ENCODE results near the gene PRRT1B.

The PRRT1B gene

DNA sequence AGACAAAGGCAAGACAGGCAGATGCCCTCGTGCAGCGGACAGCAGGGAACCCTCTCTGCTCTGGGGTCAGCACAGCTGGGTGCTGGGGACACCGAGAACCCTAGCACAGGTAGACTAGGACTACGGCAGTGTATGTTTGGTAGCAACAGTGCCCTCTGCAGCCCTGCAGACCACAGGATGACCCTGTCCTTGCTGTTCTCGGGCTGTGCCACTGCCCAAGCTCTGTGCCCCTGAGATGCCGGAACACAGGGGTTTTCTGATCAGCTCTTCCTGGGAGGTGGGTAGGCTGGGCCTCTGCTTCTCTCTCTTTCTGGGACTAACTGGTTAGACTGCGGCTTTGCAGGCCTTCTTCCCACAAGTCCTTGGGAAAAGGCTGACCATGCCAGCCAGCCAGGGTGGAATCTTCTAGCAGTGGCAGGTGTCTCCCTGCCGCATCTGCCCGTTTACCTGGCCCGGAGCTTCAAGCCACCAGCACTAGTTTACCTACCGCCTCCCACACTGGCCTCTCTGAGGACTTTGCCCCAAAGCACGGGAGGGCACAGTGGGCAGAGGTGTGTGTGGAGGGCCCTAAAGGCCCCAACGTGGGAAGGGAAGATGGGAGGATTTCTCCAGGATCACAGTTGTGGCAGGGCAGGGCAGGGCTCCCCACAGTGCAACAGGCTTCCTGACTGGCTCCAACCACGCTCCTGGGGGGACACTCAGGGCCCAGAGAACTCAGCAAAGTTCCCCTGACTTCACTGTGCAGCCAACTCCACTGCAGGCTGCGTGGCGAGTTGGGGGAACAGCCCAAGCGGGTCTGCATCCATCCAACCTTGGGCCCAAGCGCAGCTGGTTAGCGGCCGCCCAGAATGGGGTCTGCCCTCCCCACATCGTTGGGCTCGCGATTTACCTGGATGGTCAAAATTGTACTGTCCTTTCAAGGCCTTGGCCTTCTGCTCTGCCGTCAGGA, 15.5 kb upstream of the PRRT1B start:
- H3K9me3 ChIP-seq (ENCODE audit: control insufficient read depth in 5 of 5, low read length in 5 of 5) = no peaks in the 10 kb centered on the region
- no peaks in the 10 kb centered on the region for H3K27me3 ChIP-seq (ENCODE audit: control insufficient read depth in 5 of 5, insufficient read depth in 4 of 5, low read length in 5 of 5)
- peak overlapping the region; percentile 56 to 92 (median 90) for H3K9ac ChIP-seq (ENCODE audit: low read length in 5 of 5)
- no peak overlapping the region for H3K27ac ChIP-seq (ENCODE audit: low read depth, low read length)
- peaks cover 2 to 20% (median 17%) of the 10 kb centered on the region in 5 donors for H3K4me1 ChIP-seq (ENCODE audit: control insufficient read depth in 5 of 5, insufficient read depth in 5 of 5, low read length in 5 of 5)
- peak overlapping the region; percentile 75 to 86 (median 83) for H3K4me3 ChIP-seq (ENCODE audit: low read depth in 1 of 5, low read length in 5 of 5)
- peaks cover 0 to 51% (median 42%) of the 10 kb centered on the region in 5 donors for H3K36me3 ChIP-seq (ENCODE audit: control insufficient read depth in 5 of 5, insufficient read depth in 5 of 5, low read length in 5 of 5)

DNA sequence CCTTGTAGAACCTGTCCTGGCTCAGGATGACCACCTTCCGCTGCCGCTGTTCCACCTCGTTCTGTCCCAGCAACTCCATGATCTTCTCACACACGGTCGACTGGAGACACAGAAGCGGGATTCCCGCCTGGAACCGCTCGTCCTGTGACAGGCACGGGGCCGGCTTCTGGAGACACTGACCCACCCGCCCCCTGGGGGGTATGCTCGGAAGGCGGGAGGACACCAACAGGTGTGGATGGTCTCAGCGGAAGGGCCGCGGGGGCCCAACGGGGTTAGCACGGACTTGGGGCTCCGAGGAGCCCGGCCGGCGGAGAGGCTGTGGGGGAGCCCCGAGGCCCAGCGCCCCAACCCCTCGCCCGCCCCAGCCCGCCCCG, 14.8 kb upstream of the PRRT1B start:
- Histone ChIP-seq H3K27me3 (ENCODE audit: control insufficient read depth in 5 of 5, insufficient read depth in 4 of 5, low read length in 5 of 5) (no peaks in the 10 kb centered on the region), H3K9me3 (ENCODE audit: control insufficient read depth in 5 of 5, low read length in 5 of 5) (no peaks in the 10 kb centered on the region), H3K4me3 (ENCODE audit: low read depth in 1 of 5, low read length in 5 of 5) (peak overlapping the region; percentile 75 to 86 (median 83)), H3K36me3 (ENCODE audit: control insufficient read depth in 5 of 5, insufficient read depth in 5 of 5, low read length in 5 of 5) (peaks cover 0 to 45% (median 36%) of the 10 kb centered on the region in 5 donors), H3K9ac (ENCODE audit: low read length in 5 of 5) (peak overlapping the region; percentile 56 to 92 (median 90)), H3K27ac (ENCODE audit: low read depth, low read length) (no peak overlapping the region), H3K4me1 (ENCODE audit: control insufficient read depth in 5 of 5, insufficient read depth in 5 of 5, low read length in 5 of 5) (peaks cover 2 to 20% (median 17%) of the 10 kb centered on the region in 5 donors)

DNA sequence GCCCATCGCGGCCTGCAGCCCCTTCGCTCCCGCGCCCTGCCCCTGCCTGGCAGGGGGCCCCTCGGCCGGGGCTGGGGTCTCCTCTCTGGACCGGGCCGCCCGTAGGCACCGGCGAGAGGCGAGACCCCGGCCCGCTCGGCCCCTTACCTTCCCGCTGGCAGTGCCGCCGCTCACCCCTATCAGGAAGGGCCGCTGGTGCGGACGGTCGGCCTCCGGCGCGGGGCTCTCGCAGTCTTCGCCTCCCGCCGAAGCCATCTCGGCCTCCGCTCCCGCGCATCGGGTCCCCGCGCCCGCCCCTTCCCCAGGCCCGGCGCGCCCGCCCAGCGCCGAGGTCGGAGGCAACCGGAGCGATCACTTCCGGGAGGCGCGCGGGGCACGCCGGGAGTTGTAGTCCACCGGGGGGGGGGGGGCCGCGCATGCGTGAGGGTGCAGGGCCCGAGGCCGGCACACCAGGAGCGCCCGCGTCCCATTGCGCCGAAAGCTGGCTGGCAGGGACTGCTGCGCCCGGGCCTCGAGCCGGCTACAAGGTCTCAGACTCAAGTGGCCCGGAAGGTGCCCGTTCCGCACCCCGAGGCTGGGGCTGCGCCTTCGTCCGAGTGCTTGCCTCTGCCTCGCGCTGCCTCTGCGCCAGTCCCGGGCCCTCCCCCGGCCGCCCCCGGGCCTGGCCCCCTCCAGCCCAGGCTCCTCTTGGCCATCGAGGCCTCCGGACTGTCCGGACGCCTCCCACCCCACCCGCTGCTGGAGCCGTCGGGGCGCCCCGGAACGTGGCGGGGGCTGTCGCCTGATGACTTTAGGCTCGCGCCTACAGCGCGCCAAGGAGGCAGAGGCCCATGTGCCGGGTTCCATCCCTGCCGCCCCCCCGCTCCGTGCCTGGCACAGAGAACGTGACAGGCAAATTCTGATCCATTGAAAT, 14.1 kb upstream of the PRRT1B start, which contains the start of gene UCK1:
Gene UCK1 (minus strand): TSS at position 344 of the 913 bp plus-strand sequence. CDS start 89 bp downstream, at position 255.
- no peaks in the 10 kb centered on the region for H3K9me3 ChIP-seq (ENCODE audit: control insufficient read depth in 5 of 5, low read length in 5 of 5)
- H3K4me1 ChIP-seq (ENCODE audit: control insufficient read depth in 5 of 5, insufficient read depth in 5 of 5, low read length in 5 of 5) = peaks cover 2 to 20% (median 17%) of the 10 kb centered on the region in 5 donors
- peak within 1 kb of the TSS; percentile 56 to 92 (median 90) for H3K9ac ChIP-seq (ENCODE audit: low read length in 5 of 5)
- H3K4me3 ChIP-seq (ENCODE audit: low read depth in 1 of 5, low read length in 5 of 5) = peak within 1 kb of the TSS; percentile 75 to 86 (median 83)
- no peak within 1 kb of the TSS for H3K27ac ChIP-seq (ENCODE audit: low read depth, low read length)
- H3K36me3 ChIP-seq (ENCODE audit: control insufficient read depth in 5 of 5, insufficient read depth in 5 of 5, low read length in 5 of 5) = peaks cover 0 to 38% (median 29%) of the 10 kb centered on the region in 5 donors
- H3K27me3 ChIP-seq (ENCODE audit: control insufficient read depth in 5 of 5, insufficient read depth in 4 of 5, low read length in 5 of 5) = no peaks in the 10 kb centered on the region

GRCh38 chr9:131534721-131535237, 10.5 kb upstream of the PRRT1B start:
- Histone ChIP-seq H3K9ac (ENCODE audit: low read length in 5 of 5) (no peak overlapping the region), H3K9me3 (ENCODE audit: control insufficient read depth in 5 of 5, low read length in 5 of 5) (no peaks in the 10 kb centered on the region), H3K27ac (ENCODE audit: low read depth, low read length) (no peak overlapping the region), H3K4me3 (ENCODE audit: low read depth in 1 of 5, low read length in 5 of 5) (no peak overlapping the region), H3K36me3 (ENCODE audit: control insufficient read depth in 5 of 5, insufficient read depth in 5 of 5, low read length in 5 of 5) (peaks cover 0 to 2% (median 0%) of the 10 kb centered on the region in 5 donors), H3K4me1 (ENCODE audit: control insufficient read depth in 5 of 5, insufficient read depth in 5 of 5, low read length in 5 of 5) (peaks cover under 1 to 15% (median 14%) of the 10 kb centered on the region in 5 donors), H3K27me3 (ENCODE audit: control insufficient read depth in 5 of 5, insufficient read depth in 4 of 5, low read length in 5 of 5) (no peaks in the 10 kb centered on the region)

GRCh38 chr9:131537946-131538345, 7.4 kb upstream of the PRRT1B start:
- H3K9me3 ChIP-seq (ENCODE audit: control insufficient read depth in 5 of 5, low read length in 5 of 5) = peaks cover 0 to 6% (median 0%) of the 10 kb centered on the region in 5 donors
- H3K4me1 ChIP-seq (ENCODE audit: control insufficient read depth in 5 of 5, insufficient read depth in 5 of 5, low read length in 5 of 5) = no peaks in the 10 kb centered on the region
- H3K27me3 ChIP-seq (ENCODE audit: control insufficient read depth in 5 of 5, insufficient read depth in 4 of 5, low read length in 5 of 5) = no peaks in the 10 kb centered on the region
- H3K9ac ChIP-seq (ENCODE audit: low read length in 5 of 5) = no peak overlapping the region
- no peak overlapping the region for H3K27ac ChIP-seq (ENCODE audit: low read depth, low read length)
- H3K36me3 ChIP-seq (ENCODE audit: control insufficient read depth in 5 of 5, insufficient read depth in 5 of 5, low read length in 5 of 5) = no peaks in the 10 kb centered on the region
- H3K4me3 ChIP-seq (ENCODE audit: low read depth in 1 of 5, low read length in 5 of 5) = no peak overlapping the region

DNA sequence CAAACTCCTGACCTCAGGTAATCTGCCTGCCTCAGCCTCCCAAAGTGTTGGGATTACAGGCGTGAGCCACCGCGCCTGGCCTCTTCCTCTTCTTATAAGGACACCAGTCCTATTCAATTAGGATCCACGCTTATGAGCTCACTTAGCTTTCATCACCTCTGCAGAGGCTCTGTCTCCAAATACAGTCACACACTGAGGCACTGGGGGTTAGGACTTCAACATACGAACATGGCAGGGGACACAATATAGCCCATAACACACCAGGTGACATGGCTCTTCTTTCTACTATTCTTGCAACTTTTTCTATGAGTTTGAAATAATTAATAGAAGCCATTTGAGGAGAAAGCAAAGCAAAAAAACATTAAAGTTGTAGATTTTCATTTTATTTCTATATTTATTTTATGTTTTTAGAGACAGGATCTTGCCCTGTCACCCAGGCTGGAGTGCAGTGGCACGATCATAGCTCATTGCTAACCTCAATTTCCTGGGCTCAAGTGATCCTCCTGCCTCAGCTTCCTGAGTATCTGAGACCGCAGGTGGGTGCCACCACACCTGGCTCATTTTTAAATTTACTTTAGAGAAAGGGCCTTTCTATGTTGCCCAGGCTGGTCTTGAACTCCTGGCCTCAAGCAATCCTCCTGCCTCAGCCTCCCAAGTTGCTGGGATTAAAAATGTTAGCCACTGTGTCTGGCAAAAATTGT, 6.0 kb upstream of the PRRT1B start:
- peaks cover 0 to 17% (median 13%) of the 10 kb centered on the region in 5 donors for H3K9me3 ChIP-seq (ENCODE audit: control insufficient read depth in 5 of 5, low read length in 5 of 5)
- H3K27me3 ChIP-seq (ENCODE audit: control insufficient read depth in 5 of 5, insufficient read depth in 4 of 5, low read length in 5 of 5) = peaks cover 0 to 4% (median 0%) of the 10 kb centered on the region in 5 donors
- no peaks in the 10 kb centered on the region for H3K36me3 ChIP-seq (ENCODE audit: control insufficient read depth in 5 of 5, insufficient read depth in 5 of 5, low read length in 5 of 5)
- no peak overlapping the region for H3K9ac ChIP-seq (ENCODE audit: low read length in 5 of 5)
- H3K27ac ChIP-seq (ENCODE audit: low read depth, low read length) = no peak overlapping the region
- no peaks in the 10 kb centered on the region for H3K4me1 ChIP-seq (ENCODE audit: control insufficient read depth in 5 of 5, insufficient read depth in 5 of 5, low read length in 5 of 5)
- no peak overlapping the region for H3K4me3 ChIP-seq (ENCODE audit: low read depth in 1 of 5, low read length in 5 of 5)

GRCh38 chr9:131543141-131543540, 2.2 kb upstream of the PRRT1B start:
- Histone ChIP-seq H3K36me3 (ENCODE audit: control insufficient read depth in 5 of 5, insufficient read depth in 5 of 5, low read length in 5 of 5) (no peaks in the 10 kb centered on the region), H3K27ac (ENCODE audit: low read depth, low read length) (no peak overlapping the region), H3K9me3 (ENCODE audit: control insufficient read depth in 5 of 5, low read length in 5 of 5) (peaks cover 0 to 18% (median 14%) of the 10 kb centered on the region in 5 donors), H3K4me1 (ENCODE audit: control insufficient read depth in 5 of 5, insufficient read depth in 5 of 5, low read length in 5 of 5) (peaks cover 0 to 16% (median 10%) of the 10 kb centered on the region in 5 donors), H3K9ac (ENCODE audit: low read length in 5 of 5) (no peak overlapping the region), H3K4me3 (ENCODE audit: low read depth in 1 of 5, low read length in 5 of 5) (no peak overlapping the region), H3K27me3 (ENCODE audit: control insufficient read depth in 5 of 5, insufficient read depth in 4 of 5, low read length in 5 of 5) (peaks cover 8 to 33% (median 21%) of the 10 kb centered on the region in 5 donors)

GRCh38 chr9:131545786-131546335, 538 bp downstream of the PRRT1B start:
- Histone ChIP-seq H3K36me3 (ENCODE audit: control insufficient read depth in 5 of 5, insufficient read depth in 5 of 5, low read length in 5 of 5) (no peaks in the 10 kb centered on the region), H3K9ac (ENCODE audit: low read length in 5 of 5) (no peak overlapping the region), H3K4me3 (ENCODE audit: low read depth in 1 of 5, low read length in 5 of 5) (no peak overlapping the region), H3K9me3 (ENCODE audit: control insufficient read depth in 5 of 5, low read length in 5 of 5) (peaks cover 0 to 18% (median 14%) of the 10 kb centered on the region in 5 donors), H3K4me1 (ENCODE audit: control insufficient read depth in 5 of 5, insufficient read depth in 5 of 5, low read length in 5 of 5) (peaks cover 0 to 16% (median 10%) of the 10 kb centered on the region in 5 donors), H3K27ac (ENCODE audit: low read depth, low read length) (no peak overlapping the region), H3K27me3 (ENCODE audit: control insufficient read depth in 5 of 5, insufficient read depth in 4 of 5, low read length in 5 of 5) (peaks cover 8 to 37% (median 22%) of the 10 kb centered on the region in 5 donors)

Data from subcutaneous abdominal adipose tissue (tissue), 5 donors.